Duodenal mucosa (tissue), 2 donors: ENCODE measurements around the gene PCSK6.

Experiments used
- H3K27ac ChIP-seq: one replicate; pipeline ENCODE4 v1.7.0; 2013; ENCODE audit warnings: low read depth, low read length
- H3K27me3 ChIP-seq, 2 donors: one replicate each; pipeline ENCODE4 v1.7.0; 2013; ENCODE audit warnings: low read length in 2 of 2, control low read depth in 1 of 2; ENCODE audit not compliant: insufficient read depth in 2 of 2, control insufficient read depth in 1 of 2
- H3K36me3 ChIP-seq, 2 donors: one replicate each; pipeline ENCODE4 v1.7.0; 2013; ENCODE audit warnings: low read length in 2 of 2, control low read depth in 1 of 2; ENCODE audit not compliant: insufficient read depth in 2 of 2, control insufficient read depth in 1 of 2
- H3K4me1 ChIP-seq, 2 donors: one replicate each; pipeline ENCODE4 v1.7.0; 2013; ENCODE audit warnings: low read length in 2 of 2, control low read depth in 1 of 2; ENCODE audit not compliant: insufficient read depth in 2 of 2, control insufficient read depth in 1 of 2
- H3K4me3 ChIP-seq, 2 donors: one replicate each; pipeline ENCODE4 v1.7.0; 2013; ENCODE audit warnings: low read length in 2 of 2, low read depth in 1 of 2
- H3K9ac ChIP-seq, 2 donors: one replicate each; pipeline ENCODE4 v1.7.0; 2013; ENCODE audit warnings: low read length in 2 of 2, low read depth in 1 of 2
- H3K9me3 ChIP-seq, 2 donors: one replicate each; pipeline ENCODE4 v1.7.0; 2013; ENCODE audit warnings: low read length in 2 of 2, control low read depth in 1 of 2; ENCODE audit not compliant: control insufficient read depth in 1 of 2

Gene PCSK6

DNA sequence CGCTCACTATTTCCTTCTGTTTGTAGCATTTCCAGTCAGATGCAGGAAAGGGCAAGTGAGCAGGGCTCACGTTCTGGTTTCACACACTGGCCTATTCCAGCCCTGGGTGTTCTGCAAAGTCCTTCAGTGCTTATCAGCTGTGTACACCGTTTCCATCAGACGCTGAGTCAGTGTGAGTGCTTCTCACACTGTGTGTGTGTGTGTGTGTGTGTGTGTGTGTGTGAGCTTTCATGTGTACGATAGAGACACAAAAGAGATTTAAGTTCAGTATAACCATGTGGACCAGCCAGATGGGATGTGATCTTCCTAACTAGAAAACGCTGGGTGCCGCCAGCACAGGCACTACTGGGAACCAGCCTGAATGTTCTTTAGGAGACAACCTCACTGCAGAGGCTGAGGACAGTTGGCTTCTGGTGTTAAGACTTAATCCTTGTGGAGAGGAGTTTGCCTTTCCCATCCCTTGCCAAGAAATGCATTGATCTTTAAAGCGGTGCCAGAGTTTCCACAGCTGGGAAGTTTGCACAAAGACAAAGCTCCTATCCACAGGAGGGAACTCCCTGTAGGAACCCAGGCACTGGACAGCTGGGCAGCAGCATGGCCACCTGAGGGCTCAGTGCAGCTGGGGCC lies 233.8 kb downstream of the PCSK6 start:
- Histone ChIP-seq H3K9me3 (no peaks in the 10 kb centered on the region), H3K4me1 (peaks cover 4 to 18% of the 10 kb centered on the region in 2 donors), H3K36me3 (no peaks in the 10 kb centered on the region), H3K27ac (no peak overlapping the region), H3K27me3 (no peaks in the 10 kb centered on the region), H3K9ac (no peak overlapping the region), H3K4me3 (no peak overlapping the region)

DNA sequence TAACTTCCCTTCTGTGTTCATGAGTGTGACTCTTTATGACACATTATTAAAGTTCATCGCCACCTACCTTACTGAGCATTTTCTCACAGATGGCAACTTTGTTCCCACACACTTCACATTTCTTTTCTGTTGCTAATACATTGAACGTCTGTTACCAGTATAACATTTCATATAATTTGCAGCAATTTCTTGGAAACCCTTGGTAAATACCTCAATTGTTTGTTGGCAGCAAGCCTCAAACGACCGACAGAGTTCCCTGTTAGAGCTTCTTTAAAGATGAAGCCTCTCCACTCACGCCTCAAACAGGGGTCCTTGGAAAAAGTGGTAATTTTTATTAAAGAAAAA lies 234.5 kb downstream of the PCSK6 start:
- H3K9me3 ChIP-seq = no peaks in the 10 kb centered on the region
- H3K4me3 ChIP-seq = no peak overlapping the region
- H3K27ac ChIP-seq = no peak overlapping the region
- H3K36me3 ChIP-seq = no peaks in the 10 kb centered on the region
- no peaks in the 10 kb centered on the region for H3K27me3 ChIP-seq
- peaks cover 10 to 25% of the 10 kb centered on the region in 2 donors for H3K4me1 ChIP-seq
- H3K9ac ChIP-seq = no peak overlapping the region

- H3K36me3 ChIP-seq = no peaks in the 10 kb centered on the region
- peaks cover 15 to 30% of the 10 kb centered on the region in 2 donors for H3K4me1 ChIP-seq
- H3K27ac ChIP-seq = no peak overlapping the region
- no peak overlapping the region for H3K4me3 ChIP-seq
- H3K9ac ChIP-seq = no peak overlapping the region
- H3K27me3 ChIP-seq = no peaks in the 10 kb centered on the region
- H3K9me3 ChIP-seq = no peaks in the 10 kb centered on the region
Measured at GRCh38 chr15:101254157-101255050, 235.1 kb downstream of the PCSK6 start.
